DMS 273 (cell line): Measurements from ENCODE around the gene LGALS7.
"Not testable (repeated sequence)": the region's sequence is repeated elsewhere in the genome, so short reads cannot be mapped to it uniquely, and the experiment has no call there.

Experiments
- DNase-seq: peaks from one replicate; lab custom pipeline; 2025; ENCODE audit not compliant: unreplicated experiment; lab: John Stamatoyannopoulos, UW

The LGALS7 gene

GRCh38 chr19:38800577-38801347 lies 27.4 kb upstream of the LGALS7 start:
- no peak for DNase-seq

GRCh38 chr19:38799104-38799503 lies 25.8 kb upstream of the LGALS7 start:
- DNase-seq = no peak

- DNase-seq = not testable (repeated sequence)
These were observed 24.5 kb upstream of the LGALS7 start for GRCh38 chr19:38797781-38798180.

- DNase-seq = no peak
These were observed 22.8 kb upstream of the LGALS7 start for GRCh38 chr19:38796154-38796553.

- DNase-seq = no peak
These were observed 22.2 kb upstream of the LGALS7 start for GRCh38 chr19:38795549-38795948.

GRCh38 chr19:38793671-38794070 lies 20.4 kb upstream of the LGALS7 start:
- DNase-seq = no peak

- DNase-seq = peak; percentile 23
These were observed 19.9 kb upstream of the LGALS7 start for GRCh38 chr19:38793177-38793576.

- no peak for DNase-seq
These were observed 19.2 kb upstream of the LGALS7 start for GRCh38 chr19:38792250-38793111.

- DNase-seq = not testable (repeated sequence)
These were observed 18.2 kb upstream of the LGALS7 start for GRCh38 chr19:38791451-38792064.

- not testable (repeated sequence) for DNase-seq
These were observed 17.4 kb upstream of the LGALS7 start for GRCh38 chr19:38790507-38791403.

- DNase-seq = no peak
These were observed 15.3 kb upstream of the LGALS7 start, which contains the start of gene LGALS7B for GRCh38 chr19:38788478-38789243. LGALS7B (plus strand) TSS chr19:38789200; CDS start chr19:38789227, 27 bp downstream.

GRCh38 chr19:38786572-38787265 lies 13.4 kb upstream of the LGALS7 start:
- peak; percentile 32 for DNase-seq

- DNase-seq = not testable (repeated sequence)
These were observed 12.7 kb upstream of the LGALS7 start for GRCh38 chr19:38786061-38786460.

GRCh38 chr19:38785187-38785699 lies 11.9 kb upstream of the LGALS7 start:
- DNase-seq = no peak

- DNase-seq = no peak
These were observed 10.9 kb upstream of the LGALS7 start for GRCh38 chr19:38784224-38784623.

- not testable (repeated sequence) for DNase-seq
These were observed 8.9 kb upstream of the LGALS7 start for GRCh38 chr19:38782212-38782611.

- DNase-seq = no peak
These were observed 7.7 kb upstream of the LGALS7 start for GRCh38 chr19:38781058-38781457.

GRCh38 chr19:38780443-38780842 lies 7.1 kb upstream of the LGALS7 start:
- DNase-seq = no peak

- DNase-seq = no peak
These were observed 5.4 kb upstream of the LGALS7 start for GRCh38 chr19:38778733-38779132.
